Measurements from ENCODE around the gene KIF3A. TPM values are rescaled to one million over a fixed set of nuclear protein-coding genes. Genes with fewer than 3 reads are reported as not detected.

Gene KIF3A
- total RNA-seq, 1 donor from 2014 or later, result 9.2 TPM

GRCh38 chr5:132669966-132670882 lies 67.1 kb downstream of the KIF3A start:
- intact Hi-C loops (cut with micrococcal nuclease), result no loop called here
- Mint-ChIP-seq H3K9me3 (no peaks in the 10 kb centered on the region), H3K4me1 (peaks cover 3% of the 10 kb centered on the region), H3K27ac (no peak overlapping the region), H3K4me3 (no peak overlapping the region), H3K27me3 (no peaks in the 10 kb centered on the region), H3K36me3 (ENCODE audit: low read depth) (no peaks in the 10 kb centered on the region)
- ATAC-seq (ENCODE audit: low read depth) (no peak), DNase-seq (no peak)
- ChIA-PET POLR2A (interaction anchor here (0.7 kb wide), 1 partner anchor 9 kb away, joined by 3 read pairs; no protein-coding TSS in a partner anchor), CTCF (no interaction called here)
- TF ChIP-seq, protein P1, sequence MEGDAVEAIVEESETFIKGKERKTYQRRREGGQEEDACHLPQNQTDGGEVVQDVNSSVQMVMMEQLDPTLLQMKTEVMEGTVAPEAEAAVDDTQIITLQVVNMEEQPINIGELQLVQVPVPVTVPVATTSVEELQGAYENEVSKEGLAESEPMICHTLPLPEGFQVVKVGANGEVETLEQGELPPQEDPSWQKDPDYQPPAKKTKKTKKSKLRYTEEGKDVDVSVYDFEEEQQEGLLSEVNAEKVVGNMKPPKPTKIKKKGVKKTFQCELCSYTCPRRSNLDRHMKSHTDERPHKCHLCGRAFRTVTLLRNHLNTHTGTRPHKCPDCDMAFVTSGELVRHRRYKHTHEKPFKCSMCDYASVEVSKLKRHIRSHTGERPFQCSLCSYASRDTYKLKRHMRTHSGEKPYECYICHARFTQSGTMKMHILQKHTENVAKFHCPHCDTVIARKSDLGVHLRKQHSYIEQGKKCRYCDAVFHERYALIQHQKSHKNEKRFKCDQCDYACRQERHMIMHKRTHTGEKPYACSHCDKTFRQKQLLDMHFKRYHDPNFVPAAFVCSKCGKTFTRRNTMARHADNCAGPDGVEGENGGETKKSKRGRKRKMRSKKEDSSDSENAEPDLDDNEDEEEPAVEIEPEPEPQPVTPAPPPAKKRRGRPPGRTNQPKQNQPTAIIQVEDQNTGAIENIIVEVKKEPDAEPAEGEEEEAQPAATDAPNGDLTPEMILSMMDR (IDR thresholded peaks at IDR 0.05), result no peak

DNA sequence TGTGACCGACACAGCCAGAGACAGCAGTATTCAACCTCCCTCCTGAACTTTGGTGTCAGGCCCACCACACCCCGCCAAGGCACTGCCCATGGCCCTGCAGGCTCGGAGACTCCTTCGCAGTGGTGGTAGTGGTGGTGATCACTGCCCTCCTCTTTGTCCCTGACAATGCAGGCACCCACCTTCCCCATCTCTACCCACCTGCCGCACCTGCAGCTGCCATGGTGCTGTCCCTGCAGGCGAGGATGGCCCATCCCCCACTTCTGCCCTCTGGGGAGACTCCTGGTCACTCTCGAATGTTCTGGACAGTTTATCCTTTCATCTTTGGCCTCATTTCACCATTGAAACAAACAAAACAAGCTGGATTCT lies 67.9 kb downstream of the KIF3A start:
- intact Hi-C loops (cut with micrococcal nuclease), result no loop called here
- H3K36me3 Mint-ChIP-seq (ENCODE audit: low read depth), result no peaks in the 10 kb centered on the region
- H3K9me3 Mint-ChIP-seq, result no peaks in the 10 kb centered on the region
- ChIA-PET CTCF (no interaction called here), POLR2A (interaction anchor here (0.7 kb wide), 1 partner anchor 8 kb away, joined by 3 read pairs; no protein-coding TSS in a partner anchor)
- H3K27me3 Mint-ChIP-seq, result no peaks in the 10 kb centered on the region
- ATAC-seq (ENCODE audit: low read depth), result no peak
- H3K4me1 Mint-ChIP-seq, result no peaks in the 10 kb centered on the region
- no peak overlapping the region for H3K4me3 Mint-ChIP-seq
- TF ChIP-seq, protein P1 (IDR thresholded peaks at IDR 0.05), result no peak
- no peak for DNase-seq
- H3K27ac Mint-ChIP-seq, result no peak overlapping the region

DNA sequence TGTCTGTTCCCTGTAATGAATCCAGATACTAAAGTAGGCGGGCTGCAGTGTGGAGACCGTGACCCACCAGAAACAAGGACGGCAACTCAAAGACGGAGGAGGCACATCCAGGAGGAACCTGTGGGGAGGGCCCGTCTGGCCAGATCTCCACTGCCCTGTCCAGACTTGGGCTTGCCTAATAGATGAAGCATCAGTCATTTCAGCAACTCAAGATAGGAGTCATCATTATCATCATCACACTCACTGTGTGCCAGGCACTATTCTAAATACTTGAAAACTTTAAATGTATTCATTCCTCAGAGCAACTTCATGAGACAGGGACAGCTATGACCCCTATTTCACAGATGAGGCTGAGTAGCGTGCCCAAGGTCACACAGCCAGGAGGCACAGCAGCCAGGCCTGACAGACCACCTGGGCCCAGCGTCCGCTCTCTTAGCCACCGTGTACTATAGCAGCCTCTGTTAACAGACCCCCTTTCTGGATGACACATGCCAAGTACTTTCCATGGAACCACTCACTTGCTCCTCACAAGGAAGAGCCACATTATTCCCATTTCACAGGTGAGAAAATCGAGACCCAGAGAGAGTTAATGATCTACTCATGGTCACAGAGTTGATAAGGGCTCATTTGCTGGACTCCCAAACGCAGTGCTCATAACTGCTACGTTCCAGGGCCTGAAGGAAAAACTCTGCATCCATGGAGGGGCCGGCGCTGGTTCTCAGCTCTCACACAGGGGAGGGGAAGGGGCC lies 68.5 kb downstream of the KIF3A start:
- Mint-ChIP-seq H3K9me3 (no peaks in the 10 kb centered on the region), H3K27me3 (no peaks in the 10 kb centered on the region), H3K27ac (no peak overlapping the region), H3K4me1 (peaks cover 2% of the 10 kb centered on the region), H3K4me3 (no peak overlapping the region), H3K36me3 (ENCODE audit: low read depth) (no peaks in the 10 kb centered on the region)
- ChIA-PET CTCF (no interaction called here), POLR2A (no interaction called here)
- intact Hi-C loops (cut with micrococcal nuclease), result no loop called here
- TF ChIP-seq, protein P1 (IDR thresholded peaks at IDR 0.05), result no peak
- DNase-seq (no peak), ATAC-seq (ENCODE audit: low read depth) (no peak)

DNA sequence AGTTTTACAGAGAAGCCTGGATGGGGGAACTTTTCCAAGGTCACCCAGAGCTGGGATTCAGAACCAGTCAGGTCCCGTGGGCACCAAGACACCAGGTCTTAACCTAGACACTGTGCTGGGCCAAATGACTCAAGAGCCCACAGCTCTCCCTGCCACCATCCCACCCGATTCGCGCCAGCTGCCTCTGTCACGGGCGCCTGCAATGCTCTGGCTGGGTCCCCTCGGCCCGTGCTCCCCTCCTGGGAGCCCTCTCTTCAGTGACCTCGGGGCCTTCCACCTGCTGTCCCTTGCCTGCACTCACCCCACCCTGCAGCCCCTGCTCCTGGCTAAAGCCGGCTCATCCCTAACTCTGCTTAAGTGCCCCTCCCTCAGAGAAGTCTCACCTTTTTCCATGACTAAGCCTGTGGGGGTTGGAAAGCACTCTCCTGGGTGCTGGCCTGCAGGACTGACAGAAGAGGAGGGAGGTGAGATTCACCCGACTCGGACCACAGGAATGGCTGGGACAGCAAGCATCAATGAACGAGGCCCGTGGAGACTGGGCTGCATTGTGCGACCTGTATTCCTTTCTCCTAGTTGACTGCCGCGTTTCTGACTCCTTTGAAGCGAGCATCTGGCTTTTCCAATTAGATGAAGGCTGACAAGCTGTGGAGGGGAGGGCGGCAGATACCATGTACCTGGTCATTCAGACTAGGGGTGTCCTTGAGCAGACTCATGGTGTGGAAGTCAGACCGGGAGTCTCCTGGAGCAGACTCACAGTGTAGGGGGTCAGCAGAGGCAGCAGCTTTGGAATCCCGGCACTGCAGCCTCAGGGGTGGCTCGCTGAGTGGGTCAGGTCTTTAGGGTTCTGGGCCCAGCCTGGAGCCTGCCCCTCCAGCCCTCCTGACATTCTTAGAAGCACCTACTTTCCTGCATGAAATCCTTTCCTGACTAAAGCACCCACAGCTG lies 69.3 kb downstream of the KIF3A start:
- POLR2A ChIA-PET, result no interaction called here
- H3K27me3 Mint-ChIP-seq, result no peaks in the 10 kb centered on the region
- TF ChIP-seq, protein P1 (IDR thresholded peaks at IDR 0.05), result no peak
- H3K36me3 Mint-ChIP-seq (ENCODE audit: low read depth), result no peaks in the 10 kb centered on the region
- DNase-seq (no peak), ATAC-seq (ENCODE audit: low read depth) (no peak)
- H3K4me1 Mint-ChIP-seq, result peaks cover 10% of the 10 kb centered on the region
- intact Hi-C loops (cut with micrococcal nuclease), result no loop called here
- H3K27ac Mint-ChIP-seq, result no peak overlapping the region
- CTCF ChIA-PET, result no interaction called here
- H3K4me3 Mint-ChIP-seq, result no peak overlapping the region
- H3K9me3 Mint-ChIP-seq, result no peaks in the 10 kb centered on the region
